HG03432 (cell line): ENCODE measurements around the gene CELF4.

ENCODE experiments used
- ATAC-seq: cut with Tn5 transposase; IDR thresholded peaks from one replicate; pipeline ENCODE4 v1.9.1; 2021; ENCODE audit warnings: mild to moderate bottlenecking, moderate library complexity; ENCODE audit not compliant: unreplicated experiment

The CELF4 gene

GRCh38 chr18:37422596-37422995 is 143.0 kb downstream of the CELF4 start:
- ATAC-seq, result no peak

- no peak for ATAC-seq
Observed at GRCh38 chr18:37422116-37422515, 143.5 kb downstream of the CELF4 start.

GRCh38 chr18:37421341-37422077 is 144.1 kb downstream of the CELF4 start:
- ATAC-seq, result no peak

GRCh38 chr18:37420315-37420880 is 145.2 kb downstream of the CELF4 start:
- ATAC-seq, result no peak

- ATAC-seq, result no peak
Observed at GRCh38 chr18:37419866-37420265, 145.7 kb downstream of the CELF4 start.

GRCh38 chr18:37419315-37419714 is 146.3 kb downstream of the CELF4 start:
- ATAC-seq, result no peak

GRCh38 chr18:37414816-37415215 is 150.8 kb downstream of the CELF4 start:
- ATAC-seq, result no peak

GRCh38 chr18:37412829-37413228 is 152.8 kb downstream of the CELF4 start:
- ATAC-seq, result no peak

GRCh38 chr18:37412333-37412732 is 153.3 kb downstream of the CELF4 start:
- no peak for ATAC-seq

GRCh38 chr18:37409878-37410277 is 155.7 kb downstream of the CELF4 start:
- no peak for ATAC-seq

- no peak for ATAC-seq
Observed at GRCh38 chr18:37408676-37409265, 156.8 kb downstream of the CELF4 start.

GRCh38 chr18:37407571-37407970 is 158.0 kb downstream of the CELF4 start:
- ATAC-seq, result no peak

GRCh38 chr18:37405772-37406171 is 159.8 kb downstream of the CELF4 start:
- ATAC-seq, result no peak

- no peak for ATAC-seq
Observed at GRCh38 chr18:37405229-37405628, 160.4 kb downstream of the CELF4 start.

GRCh38 chr18:37403788-37404187 is 161.8 kb downstream of the CELF4 start:
- ATAC-seq, result no peak

GRCh38 chr18:37403100-37403781 is 162.4 kb downstream of the CELF4 start:
- ATAC-seq, result no peak

GRCh38 chr18:37402735-37403099 is 162.9 kb downstream of the CELF4 start:
- ATAC-seq, result no peak

- ATAC-seq, result no peak
Observed at GRCh38 chr18:37400802-37401201, 164.8 kb downstream of the CELF4 start.

- ATAC-seq, result no peak
Observed at GRCh38 chr18:37398248-37398920, 167.2 kb downstream of the CELF4 start.

- no peak for ATAC-seq
Observed at GRCh38 chr18:37397814-37398213, 167.8 kb downstream of the CELF4 start.

GRCh38 chr18:37396971-37397720 is 168.5 kb downstream of the CELF4 start:
- ATAC-seq, result no peak
